ENCODE data around the gene PTPRM. TPM values are rescaled to one million over a fixed set of nuclear protein-coding genes. Genes with fewer than 3 reads are reported as not detected.

PTPRM gene
- total RNA-seq, 1 experiment from 2014 or later = 1.6 TPM

GRCh38 chr18:8218197-8218596 is 651.1 kb downstream of the PTPRM start:
- no peak overlapping the region for H3K27ac ChIP-seq (ENCODE audit: low read length)
- POLR2A ChIA-PET = no interaction called here
- DNase-seq (ENCODE audit: low read depth, low spot score) (no peak), ATAC-seq (no peak)
- CTCF ChIA-PET = no interaction called here
- in situ Hi-C loops (cut with HindIII; ENCODE audit: low pct_unique_long_range_greater_than_20kb, low sequenced_read_pairs) = no loop called here
- H3K27me3 ChIP-seq (ENCODE audit: control insufficient read depth, insufficient read depth, low read length) = no peaks in the 10 kb centered on the region
- intact Hi-C loops (cut with micrococcal nuclease; ENCODE audit: unreplicated experiment) = no loop called here
- no peaks in the 10 kb centered on the region for H3K36me3 ChIP-seq (ENCODE audit: control insufficient read depth, insufficient read depth, low read length)
- no peaks in the 10 kb centered on the region for H3K9me3 ChIP-seq (ENCODE audit: control insufficient read depth, insufficient read depth, low read depth, low read length)
- BruUV-seq (replicated peaks) = no TSS peak
- no peak for TF ChIP-seq REST (IDR thresholded peaks at IDR 0.05; ENCODE audit: insufficient read depth in 1 of 2, low read depth in 2 of 2, low read length in 1 of 2)
- no peak for TF ChIP-seq CTCF (IDR thresholded peaks at IDR 0.05)
- no peak for TF ChIP-seq POLR2AphosphoS5 (IDR thresholded peaks at IDR 0.05; ENCODE audit: low read depth, low read length)
- H3K4me1 ChIP-seq (ENCODE audit: control insufficient read depth, insufficient read depth, low read length) = no peaks in the 10 kb centered on the region
- no peak overlapping the region for H3K4me3 ChIP-seq (ENCODE audit: low read depth in 2 of 2, low read length in 2 of 2)

GRCh38 chr18:8221452-8221851 is 654.3 kb downstream of the PTPRM start:
- intact Hi-C loops (cut with micrococcal nuclease; ENCODE audit: unreplicated experiment) = no loop called here
- CTCF ChIA-PET = no interaction called here
- in situ Hi-C loops (cut with HindIII; ENCODE audit: low pct_unique_long_range_greater_than_20kb, low sequenced_read_pairs) = no loop called here
- POLR2A ChIA-PET = no interaction called here
- H3K27me3 ChIP-seq (ENCODE audit: control insufficient read depth, insufficient read depth, low read length) = no peaks in the 10 kb centered on the region
- DNase-seq (ENCODE audit: low read depth, low spot score) = no peak
- BruUV-seq (replicated peaks) = no TSS peak
- no peaks in the 10 kb centered on the region for H3K36me3 ChIP-seq (ENCODE audit: control insufficient read depth, insufficient read depth, low read length)
- no peak for TF ChIP-seq POLR2AphosphoS5 (IDR thresholded peaks at IDR 0.05; ENCODE audit: low read depth, low read length)
- no peak for TF ChIP-seq REST (IDR thresholded peaks at IDR 0.05; ENCODE audit: insufficient read depth in 1 of 2, low read depth in 2 of 2, low read length in 1 of 2)
- no peak for TF ChIP-seq SIN3A (IDR thresholded peaks at IDR 0.05; ENCODE audit: borderline replicate concordance, insufficient read depth, low read depth, low read length)
- TF ChIP-seq TCF7L2 (IDR thresholded peaks at IDR 0.05; ENCODE audit: low read depth, low read length) = no peak
- TF ChIP-seq CTCF (IDR thresholded peaks at IDR 0.05) = no peak
- no peaks in the 10 kb centered on the region for H3K4me1 ChIP-seq (ENCODE audit: control insufficient read depth, insufficient read depth, low read length)
- no peaks in the 10 kb centered on the region for H3K9me3 ChIP-seq (ENCODE audit: control insufficient read depth, insufficient read depth, low read depth, low read length)
- no peak for ATAC-seq
- H3K4me3 ChIP-seq (ENCODE audit: low read depth in 2 of 2, low read length in 2 of 2) = no peak overlapping the region
- H3K27ac ChIP-seq (ENCODE audit: low read length) = no peak overlapping the region

All from Panc1 (cell line).